K562 (cell line): Measurements from ENCODE around the gene VWA3A.

Experiments
- BRD4 ChIP-seq: fragments of 200-600 bp; sonication (generic); IDR thresholded peaks from 2 replicates; pipeline ENCODE4 v1.6.1; 2017; ENCODE audit warnings: inconsistent platforms
- CBFB ChIP-seq: sonication (generic); formaldehyde crosslinking; IDR thresholded peaks from 2 replicates; pipeline ENCODE4 v1.4.0; 2020; ENCODE audit warnings: mild to moderate bottlenecking, missing genetic modification reagents
- CHD4 ChIP-seq: fragments of 200-600 bp; sonication (generic); IDR thresholded peaks from 3 replicates; pipeline ENCODE4 v1.6.1; 2012; ENCODE audit warnings: low read depth, mild to moderate bottlenecking, mixed read lengths, low read length, inconsistent platforms; ENCODE audit not compliant: insufficient read depth, insufficient replicate concordance, poor library complexity, severe bottlenecking
- HBP1 ChIP-seq: fragments of 450-650 bp; formaldehyde crosslinking; IDR thresholded peaks from 2 replicates; pipeline ENCODE4 v1.4.0; 2022; ENCODE audit warnings: missing genetic modification characterization
- HOMEZ ChIP-seq: fragments of 250-450 bp; sonication (Bioruptor Pico); IDR thresholded peaks from 2 replicates; pipeline ENCODE4 v1.4.0; 2020; ENCODE audit warnings: mild to moderate bottlenecking, moderate library complexity
- KDM4B ChIP-seq, 2 experiments: fragments of 450-650 bp in 1 of 2; sonication (generic) in 1 of 2; IDR thresholded peaks; 2 replicates each; pipeline ENCODE4 v1.6.1; 2016 to 2017; ENCODE audit warnings: borderline replicate concordance in 2 of 2, antibody characterized with exemption in 1 of 2, low read depth in 1 of 2, mild to moderate bottlenecking in 1 of 2
- MTF1 ChIP-seq: fragments of 250-450 bp; sonication (Bioruptor Pico); IDR thresholded peaks from 2 replicates; pipeline ENCODE4 v1.9.0; 2021; ENCODE audit warnings: moderate library complexity, mild to moderate bottlenecking, inconsistent platforms, borderline replicate concordance
- POLR2A ChIP-seq: fragments of 450-650 bp; conservative IDR thresholded peaks from 2 replicates; pipeline ENCODE4 v1.6.1; 2016
- PRMT5 ChIP-seq: sonication (generic); formaldehyde crosslinking; IDR thresholded peaks from 2 replicates; pipeline ENCODE4 v1.5.0; 2020; ENCODE audit warnings: missing genetic modification reagents
- REST ChIP-seq, 2 experiments: fragments of 450-650 bp; formaldehyde crosslinking in 1 of 2; IDR thresholded peaks; 2 replicates each; pipeline versions ENCODE4 v1.4.0 to v1.6.1; 2014 to 2020; ENCODE audit warnings: mild to moderate bottlenecking in 2 of 2, borderline replicate concordance in 1 of 2, low read depth in 1 of 2
- SIRT6 ChIP-seq: IDR thresholded peaks from one replicate; pipeline ENCODE4 v1.6.1; 2012; ENCODE audit warnings: low read depth, mild to moderate bottlenecking, control low read depth, inconsistent platforms, low read length, moderate library complexity
- ZNF224 ChIP-seq: sonication (generic); formaldehyde crosslinking; IDR thresholded peaks from 2 replicates; pipeline ENCODE4 v1.8.0; 2022; ENCODE audit warnings: mild to moderate bottlenecking, missing genetic modification reagents

GRCh38 chr16:22053921-22054341 is 38.4 kb upstream of the VWA3A start:
- no peak for TF ChIP-seq CHD4
- TF ChIP-seq MTF1 (CRISPR knock-in tag), result no peak
- no peak for TF ChIP-seq SIRT6
- no peak for TF ChIP-seq HOMEZ
- TF ChIP-seq REST (IDR thresholded peaks at IDR 0.05; ENCODE audit: borderline replicate concordance), result no peak
- no peak for TF ChIP-seq REST (CRISPR knock-in tag; IDR thresholded peaks at IDR 0.05; ENCODE audit: low read depth)
- no peak for TF ChIP-seq CBFB (CRISPR knock-in tag)
- no peak for TF ChIP-seq HBP1 (CRISPR knock-in tag)
- no peak for TF ChIP-seq KDM4B (IDR thresholded peaks at IDR 0.05; ENCODE audit: borderline replicate concordance in 2 of 2, low read depth in 1 of 2)
- TF ChIP-seq BRD4, result no peak
- no peak for TF ChIP-seq POLR2A
- TF ChIP-seq PRMT5, result no peak
- TF ChIP-seq ZNF224 (CRISPR knock-in tag), result no peak
